Neuronal stem cell (in vitro differentiated cells): Measurements from ENCODE around the gene ETV4.
A peak's percentile ranks its signal among the peaks of the same experiment; 100 is the strongest.
"Not testable (repeated sequence)": the region's sequence is repeated elsewhere in the genome, so short reads cannot be mapped to it uniquely, and the experiment has no call there.

Experiments
- DNase-seq: peaks from one replicate; pipeline ENCODE4 v3.0.0-alpha.2; 2013; ENCODE audit warnings: low spot score
- H2AFZ ChIP-seq: one replicate; pipeline ENCODE4 v1.6.1; 2013; ENCODE audit warnings: mild to moderate bottlenecking, low read length, inconsistent platforms
- H2AK5ac ChIP-seq: 2 replicates; pipeline ENCODE4 v1.6.1; 2013; ENCODE audit warnings: low read depth, mild to moderate bottlenecking, inconsistent platforms, low read length, moderate library complexity, mixed read lengths
- H2BK120ac ChIP-seq: 2 replicates; pipeline ENCODE4 v1.6.1; 2013; ENCODE audit warnings: low read depth, mild to moderate bottlenecking, inconsistent platforms, low read length, moderate library complexity, mixed read lengths
- H2BK12ac ChIP-seq: one replicate; pipeline ENCODE4 v1.6.1; 2013; ENCODE audit warnings: low read length, inconsistent platforms
- H2BK15ac ChIP-seq: 2 replicates; pipeline ENCODE4 v1.6.1; 2013; ENCODE audit warnings: mild to moderate bottlenecking, low read length, inconsistent platforms, mixed read lengths
- H2BK5ac ChIP-seq: one replicate; pipeline ENCODE4 v1.6.1; 2013; ENCODE audit warnings: inconsistent platforms, mild to moderate bottlenecking, low read length, moderate library complexity
- H3K14ac ChIP-seq: one replicate; pipeline ENCODE4 v1.6.1; 2013; ENCODE audit warnings: low read length, inconsistent platforms
- H3K18ac ChIP-seq: 2 replicates; pipeline ENCODE4 v1.6.1; 2013; ENCODE audit warnings: low read length, inconsistent platforms
- H3K23ac ChIP-seq: 2 replicates; pipeline ENCODE4 v1.6.1; 2013; ENCODE audit warnings: low read depth, mild to moderate bottlenecking, mixed read lengths, low read length, inconsistent platforms; ENCODE audit not compliant: poor library complexity
- H3K27ac ChIP-seq: replicated peaks from 3 replicates; pipeline ENCODE4 v1.5.1; 2013; ENCODE audit warnings: low read length, inconsistent platforms
- H3K27me3 ChIP-seq, 3 experiments: 2 replicates each; pipeline ENCODE4 v1.6.1; 2013; ENCODE audit warnings: low read length in 3 of 3, mild to moderate bottlenecking in 2 of 3, inconsistent platforms in 1 of 3, low read depth in 1 of 3, mixed read lengths in 1 of 3, moderate library complexity in 1 of 3; ENCODE audit not compliant: control insufficient read depth in 3 of 3, insufficient read depth in 3 of 3
- H3K36me3 ChIP-seq, 2 donors: replicated peaks in 1 of 2; 2 replicates each; pipeline ENCODE4 v1.6.1; 2013; ENCODE audit warnings: low read length in 2 of 2; ENCODE audit not compliant: control insufficient read depth in 2 of 2, insufficient read depth in 2 of 2
- H3K4ac ChIP-seq: 2 replicates; pipeline ENCODE4 v1.6.1; 2013; ENCODE audit warnings: inconsistent platforms, mild to moderate bottlenecking, low read length, moderate library complexity
- H3K4me1 ChIP-seq, 2 donors: 1 replicate in 1 of 2; 2 replicates in 1 of 2; pipeline ENCODE4 v1.6.1; 2013; ENCODE audit warnings: low read length in 2 of 2, low read depth in 1 of 2; ENCODE audit not compliant: control insufficient read depth in 2 of 2, insufficient read depth in 1 of 2
- H3K4me2 ChIP-seq: one replicate; pipeline ENCODE4 v1.6.1; 2013; ENCODE audit warnings: mild to moderate bottlenecking, low read length, inconsistent platforms; ENCODE audit not compliant: insufficient read depth, poor library complexity, severe bottlenecking
- H3K4me3 ChIP-seq, 2 donors: 2 replicates each; pipeline ENCODE4 v1.5.1; 2013; ENCODE audit warnings: low read length in 2 of 2, mild to moderate bottlenecking in 2 of 2, inconsistent platforms in 1 of 2, moderate library complexity in 1 of 2
- H3K79me1 ChIP-seq: one replicate; pipeline ENCODE4 v1.6.1; 2013; ENCODE audit warnings: low read depth, mild to moderate bottlenecking, inconsistent platforms, low read length, moderate library complexity
- H3K9ac ChIP-seq: one replicate; pipeline ENCODE4 v1.6.1; 2013; ENCODE audit warnings: mild to moderate bottlenecking, low read depth, low read length, inconsistent platforms; ENCODE audit not compliant: poor library complexity
- H3K9me3 ChIP-seq, 2 donors: replicated peaks in 1 of 2; 2 replicates each; pipeline versions ENCODE3 to v1.6.1; 2013; ENCODE audit warnings: low read length in 2 of 2, mild to moderate bottlenecking in 2 of 2, inconsistent platforms in 1 of 2, low read depth in 1 of 2, mixed read lengths in 1 of 2, moderate library complexity in 1 of 2; ENCODE audit not compliant: control insufficient read depth in 2 of 2, insufficient read depth in 1 of 2
- H4K8ac ChIP-seq: one replicate; pipeline ENCODE4 v1.6.1; 2013; ENCODE audit warnings: low read depth, mild to moderate bottlenecking, inconsistent platforms, low read length, moderate library complexity
- H4K91ac ChIP-seq: one replicate; pipeline ENCODE4 v1.6.1; 2013; ENCODE audit warnings: low read length, low read depth, mild to moderate bottlenecking, inconsistent platforms; ENCODE audit not compliant: poor library complexity
- WGBS, 2 donors: extraction: QIAGEN DNeasy Blood & Tissue Kit; methylation state at CpG; one replicate each; pipeline ENCODE4 v1.1.7; 2013; ENCODE audit warnings: missing lambda C conversion rate in 2 of 2, mixed read lengths in 1 of 2; ENCODE audit not compliant: insufficient read length in 2 of 2, insufficient replicate concordance in 1 of 2; ENCODE audit errors: extremely low coverage in 2 of 2; 5-methylcytosine and 5-hydroxymethylcytosine counted together

The ETV4 gene

GRCh38 chr17:43509440-43509839 lies 36.7 kb downstream of the ETV4 start:
- H3K4ac ChIP-seq, H3K27ac ChIP-seq, H3K23ac ChIP-seq: not testable (repeated sequence)

GRCh38 chr17:43490621-43491020 lies 55.5 kb downstream of the ETV4 start:
- peaks cover 2% of the 10 kb centered on the region for H3K79me1 ChIP-seq
- H2BK5ac ChIP-seq, result no peak overlapping the region
- no peak overlapping the region for H3K23ac ChIP-seq
- H2BK12ac ChIP-seq, result no peak overlapping the region
- no peak overlapping the region for H3K4me3 ChIP-seq
- H3K14ac ChIP-seq, result no peak overlapping the region
- H4K8ac ChIP-seq, result no peak overlapping the region
- H4K91ac ChIP-seq, result no peak overlapping the region
- no peak for DNase-seq
- no peak overlapping the region for H3K27ac ChIP-seq
- peaks cover 26 to 56% of the 10 kb centered on the region in 2 donors for H3K36me3 ChIP-seq
- H2AFZ ChIP-seq, result no peak overlapping the region
- no peak overlapping the region for H2BK120ac ChIP-seq
- no peak overlapping the region for H3K4me2 ChIP-seq
- no peaks in the 10 kb centered on the region for H3K27me3 ChIP-seq
- no CpG with 5 or more reads among the region's 5 CpGs for WGBS, 2 donors
- H2BK15ac ChIP-seq, result no peak overlapping the region
- no peak overlapping the region for H3K9ac ChIP-seq
- no peak overlapping the region for H3K18ac ChIP-seq
- no peak overlapping the region for H3K4ac ChIP-seq
- no peaks in the 10 kb centered on the region for H3K9me3 ChIP-seq
- no peaks in the 10 kb centered on the region for H3K4me1 ChIP-seq
- no peak overlapping the region for H2AK5ac ChIP-seq

More at GRCh38 chr17:43509440-43509839, 36.7 kb downstream of the ETV4 start:
- H3K36me3 ChIP-seq, result peaks cover 30 to 93% of the 10 kb centered on the region in 2 donors
- not testable (repeated sequence) for H3K4me1 ChIP-seq, H2BK12ac ChIP-seq, H3K14ac ChIP-seq, H4K91ac ChIP-seq, H2AFZ ChIP-seq, H2BK15ac ChIP-seq, H3K79me1 ChIP-seq, H2AK5ac ChIP-seq, H3K18ac ChIP-seq, H3K27me3 ChIP-seq, H2BK5ac ChIP-seq, H4K8ac ChIP-seq, H3K9me3 ChIP-seq, H3K9ac ChIP-seq, DNase-seq, H3K4me2 ChIP-seq, H3K4me3 ChIP-seq, H2BK120ac ChIP-seq
- WGBS, 2 donors, result no CpG with 5 or more reads among the region's 7 CpGs

- H3K27ac ChIP-seq, result peak within 1 kb of the TSS; percentile 27
Measured at GRCh38 chr17:43483674-43484551, 62.2 kb downstream of the ETV4 start, which contains the start of gene DHX8. TSS of gene DHX8 (plus strand) at chr17:43483975. CDS start at chr17:43484038, 63 bp downstream.

More at GRCh38 chr17:43483674-43484551, 62.2 kb downstream of the ETV4 start, which contains the start of gene DHX8:
- no peak within 1 kb of the TSS for H2BK5ac ChIP-seq
- peak within 1 kb of the TSS; percentile 44 for H4K91ac ChIP-seq
- H2AK5ac ChIP-seq, result no peak within 1 kb of the TSS
- H3K79me1 ChIP-seq, result peaks cover 7% of the 10 kb centered on the region
- DNase-seq, result peak; percentile 99
- peak within 1 kb of the TSS; percentile 54 for H4K8ac ChIP-seq
- H3K14ac ChIP-seq, result peak within 1 kb of the TSS; percentile 26
- H3K4me1 ChIP-seq, result peaks cover 4 to 7% of the 10 kb centered on the region in 2 donors
- H3K23ac ChIP-seq, result peak within 1 kb of the TSS; percentile 23
- H2BK120ac ChIP-seq, result no peak within 1 kb of the TSS
- no peaks in the 10 kb centered on the region for H3K27me3 ChIP-seq
- H3K4me3 ChIP-seq, result peak within 1 kb of the TSS; percentile 86 to 91
- no peaks in the 10 kb centered on the region for H3K9me3 ChIP-seq
- peak within 1 kb of the TSS; percentile 98 for H2AFZ ChIP-seq
- H3K9ac ChIP-seq, result peak within 1 kb of the TSS; percentile 88
- H2BK15ac ChIP-seq, result peak within 1 kb of the TSS; percentile 23
- H3K4ac ChIP-seq, result no peak within 1 kb of the TSS
- H2BK12ac ChIP-seq, result no peak within 1 kb of the TSS
- no peaks in the 10 kb centered on the region for H3K36me3 ChIP-seq
- H3K4me2 ChIP-seq, result peak within 1 kb of the TSS; percentile 74
- WGBS, 2 donors, result no CpG with 5 or more reads among the region's 51 CpGs
- peak within 1 kb of the TSS; percentile 91 for H3K18ac ChIP-seq
